C1 segment of cervical spinal cord (tissue), 14 donors: ENCODE measurements around the gene GNB5.
"Not testable (repeated sequence)": the region's sequence is repeated elsewhere in the genome, so short reads cannot be mapped to it uniquely, and the experiment has no call there.

Experiments
- DNase-seq, 14 donors: peaks; one replicate each; lab custom pipeline; 2025; lab: John Stamatoyannopoulos, UW

Gene GNB5

DNA sequence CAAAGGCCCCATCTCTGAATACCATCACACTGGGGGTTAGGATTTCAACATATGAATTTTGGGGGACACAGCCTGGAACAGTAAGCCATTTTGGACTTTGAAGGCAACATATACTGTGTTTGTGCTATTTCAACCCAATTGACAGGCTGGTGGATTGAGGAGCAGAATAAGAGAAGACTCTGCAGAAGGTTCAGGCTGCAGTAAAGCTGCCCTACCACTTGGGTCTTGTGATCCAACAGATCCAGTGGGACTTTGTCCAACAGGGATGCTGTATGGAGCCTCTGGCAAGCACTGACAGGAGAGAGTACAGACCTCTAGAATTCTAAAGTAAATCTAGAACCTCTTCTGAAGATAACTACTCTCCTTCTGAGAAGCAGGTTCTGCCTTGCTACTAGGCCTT lies 77.5 kb downstream of the GNB5 start:
- DNase-seq: no peak

GRCh38 chr15:52113235-52113634 lies 78.0 kb downstream of the GNB5 start:
- DNase-seq: no peak

- DNase-seq: peak in 2 of 14 donors; percentile 9 to 17
Observed at GRCh38 chr15:52112203-52112750, 78.9 kb downstream of the GNB5 start.

GRCh38 chr15:52111517-52112202 lies 79.5 kb downstream of the GNB5 start:
- no peak for DNase-seq

GRCh38 chr15:52109559-52110451 lies 81.4 kb downstream of the GNB5 start:
- no peak for DNase-seq

- no peak for DNase-seq
Observed at GRCh38 chr15:52107238-52107637, 84.0 kb downstream of the GNB5 start.

DNA sequence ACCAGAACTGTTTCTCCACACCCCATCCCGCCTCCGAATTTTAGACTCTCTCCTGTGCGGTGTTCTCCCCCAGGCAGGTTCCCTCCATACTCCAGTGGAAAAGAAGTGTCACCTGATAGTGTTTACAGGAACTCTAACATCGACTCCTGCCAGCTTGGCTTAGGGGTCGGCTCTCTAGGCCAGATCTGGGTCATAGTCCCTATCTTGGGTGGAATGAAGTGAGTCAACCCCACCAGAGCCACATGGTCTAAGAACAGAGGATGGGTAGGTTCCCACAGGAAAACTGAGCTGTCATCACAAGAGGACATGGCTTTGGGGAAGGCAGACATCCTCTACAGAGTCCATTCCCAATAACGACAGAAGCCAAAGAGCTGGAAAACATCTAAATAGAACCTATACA lies 84.6 kb downstream of the GNB5 start:
- DNase-seq: no peak

GRCh38 chr15:52105846-52106245 lies 85.3 kb downstream of the GNB5 start:
- no peak for DNase-seq

DNA sequence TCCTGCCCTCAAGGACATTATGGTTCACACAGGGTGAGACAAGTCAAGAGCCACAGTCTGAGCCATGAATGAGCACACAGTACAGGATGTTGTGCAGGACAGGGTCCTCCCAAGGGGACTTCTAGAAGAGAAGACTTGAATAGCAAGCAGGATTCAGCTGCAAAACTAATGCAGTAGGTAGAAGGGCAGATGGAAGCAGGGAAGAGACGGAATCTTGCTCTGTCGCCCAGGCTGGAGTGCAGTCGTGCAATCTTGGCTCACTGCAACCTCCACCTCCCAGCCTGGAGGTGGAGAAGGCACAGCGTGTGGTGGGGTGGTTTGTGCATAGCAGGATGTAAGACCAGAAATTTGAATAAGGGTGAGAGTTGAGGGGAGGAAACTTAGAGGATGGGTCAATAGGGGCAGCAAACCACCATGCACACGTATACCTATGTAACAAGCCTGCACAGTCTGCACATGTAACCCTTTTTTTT lies 86.6 kb downstream of the GNB5 start:
- no peak for DNase-seq

- peak in 2 of 14 donors; percentile 41 to 53 for DNase-seq
Observed at GRCh38 chr15:52103217-52104207, 87.7 kb downstream of the GNB5 start.

DNA sequence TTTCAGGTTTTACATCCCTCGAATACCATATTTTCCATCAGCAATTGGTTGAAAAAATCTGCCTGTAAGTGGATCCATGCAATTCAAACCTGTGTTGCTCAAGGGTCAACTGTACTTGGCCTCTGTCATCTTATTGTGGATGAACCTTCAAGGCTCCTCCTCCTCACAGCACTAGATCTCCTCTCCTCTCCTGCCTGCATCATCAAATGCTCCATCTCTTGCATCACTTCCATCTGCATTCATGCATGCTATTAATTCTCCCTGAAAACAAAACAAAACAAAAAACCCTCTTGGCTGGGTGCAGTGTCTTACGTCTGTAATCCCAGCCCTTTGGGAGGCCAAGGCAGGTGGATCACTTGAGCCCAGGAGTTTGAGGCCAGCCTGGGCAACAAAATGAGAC lies 88.7 kb downstream of the GNB5 start:
- no peak for DNase-seq

DNA sequence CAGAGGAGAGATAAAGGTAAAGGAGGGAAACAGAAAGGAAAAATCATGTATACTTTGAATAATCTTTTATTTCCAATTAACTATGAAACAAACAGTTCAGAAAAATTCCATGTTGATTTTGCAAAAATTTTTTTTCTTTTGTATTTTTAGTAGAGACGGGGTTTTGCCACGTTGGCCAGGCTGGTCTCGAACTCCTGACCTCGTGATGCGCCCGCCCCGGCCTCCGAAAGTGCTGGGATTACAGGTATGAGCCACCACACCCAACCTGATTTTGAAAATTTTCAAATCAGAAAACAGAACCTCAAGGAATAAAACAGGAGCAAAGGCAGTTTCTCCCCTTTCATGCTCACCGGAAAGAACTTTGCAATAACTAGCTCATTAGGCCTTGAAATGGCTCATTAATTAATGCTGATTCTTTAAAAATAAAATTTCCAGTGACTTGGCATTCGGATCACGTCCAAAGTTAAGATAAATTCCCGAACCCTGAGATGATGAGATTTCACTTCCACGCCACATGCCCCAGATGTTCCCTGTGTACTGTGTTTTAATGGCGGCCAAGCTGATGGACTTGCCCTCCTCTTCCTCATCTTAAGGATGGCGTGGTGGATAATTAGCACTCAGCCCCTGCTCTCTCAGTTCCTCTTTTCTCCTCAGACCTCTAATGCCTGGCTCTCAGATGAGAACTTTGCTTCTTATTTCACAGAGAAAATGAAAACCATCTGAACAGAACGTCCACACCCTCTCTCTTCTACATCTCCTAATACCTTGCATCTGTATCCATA lies 89.5 kb downstream of the GNB5 start:
- DNase-seq: no peak

GRCh38 chr15:52100807-52101442 lies 90.3 kb downstream of the GNB5 start:
- DNase-seq: peak in 3 of 14 donors; percentile 6 to 40 (median 35)

- DNase-seq: no peak
Observed at GRCh38 chr15:52099651-52100272, 91.4 kb downstream of the GNB5 start.

DNA sequence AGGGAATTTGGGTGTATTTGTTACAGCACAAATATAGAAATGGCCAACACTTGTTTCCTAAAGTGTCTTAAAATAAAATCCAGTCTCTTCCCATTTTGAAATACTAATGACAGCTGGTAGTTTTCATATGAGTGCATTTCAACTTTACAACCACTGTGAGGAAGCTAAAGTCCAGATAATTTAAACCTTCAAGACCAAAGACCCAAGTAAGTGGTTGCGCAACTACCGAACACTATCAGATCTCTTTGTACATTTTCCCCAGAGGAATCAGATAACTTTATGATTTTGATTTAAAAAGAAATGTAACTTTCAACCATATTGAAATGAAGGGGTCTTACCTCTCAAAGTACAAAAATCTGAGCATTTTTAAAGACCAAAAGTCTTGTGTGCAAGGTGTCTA lies 92.9 kb downstream of the GNB5 start:
- DNase-seq: no peak

DNA sequence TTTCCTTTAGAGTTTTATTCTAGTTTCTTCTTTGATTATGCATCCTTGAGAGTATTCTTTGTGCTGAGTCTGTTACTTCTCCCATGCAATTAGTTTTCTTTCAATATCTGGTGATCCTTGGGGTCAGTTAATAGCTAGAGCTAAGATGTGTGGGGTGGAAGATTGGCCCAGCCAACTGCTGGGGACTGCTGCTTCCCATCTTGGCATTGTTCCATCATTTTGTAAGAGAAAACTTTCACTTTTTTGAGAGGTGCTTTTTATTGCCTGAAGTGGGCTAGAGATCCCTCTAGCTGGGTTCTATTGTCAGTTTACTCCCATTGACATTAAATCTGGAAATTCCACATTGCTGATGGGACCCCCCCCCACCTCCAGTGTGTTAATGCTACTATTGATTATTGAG lies 94.0 kb downstream of the GNB5 start:
- DNase-seq: no peak

- not testable (repeated sequence) for DNase-seq
Observed at GRCh38 chr15:52096536-52096935, 94.7 kb downstream of the GNB5 start.

DNA sequence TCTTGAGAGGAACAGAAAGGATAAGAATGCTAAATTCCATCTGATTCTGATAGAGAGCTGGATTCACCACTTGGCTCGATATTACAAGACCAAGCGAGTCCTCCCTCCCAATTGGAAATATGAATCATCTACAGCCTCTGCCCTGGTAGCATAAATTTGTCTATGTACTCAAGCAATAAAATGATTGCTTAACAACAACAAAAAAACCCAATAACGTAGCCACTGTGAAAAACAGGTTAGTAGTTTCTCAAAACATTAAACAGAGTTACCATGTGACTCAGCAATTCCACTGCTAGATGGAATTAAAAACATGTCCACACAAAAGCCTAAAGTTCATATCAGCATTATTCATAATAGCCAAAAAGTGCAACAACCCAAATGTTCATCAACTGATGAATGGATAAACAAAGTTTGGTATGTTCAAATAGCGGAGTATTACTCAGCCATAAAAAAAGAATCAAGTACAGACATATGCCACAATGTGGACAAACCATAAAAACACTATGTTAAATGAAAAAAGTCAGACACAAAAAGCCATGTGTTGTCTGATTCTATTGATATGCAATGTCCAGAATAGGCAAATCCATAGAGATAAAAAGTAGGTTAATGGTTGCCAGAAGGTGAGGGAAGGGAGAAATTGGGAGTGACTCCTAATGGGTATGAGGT lies 95.5 kb downstream of the GNB5 start:
- no peak for DNase-seq
